DOHH2 (cell line): ENCODE measurements around the gene RAD23B.

ENCODE experiments used
- H3F3A ChIP-seq: fragments of 200-600 bp; sonication (generic), shearing (Covaris generic); 2 replicates; pipeline ENCODE4 v1.6.0; 2016; ENCODE audit warnings: antibody characterized with exemption, mild to moderate bottlenecking; ENCODE audit not compliant: control insufficient read depth, insufficient read depth
- H3K27ac ChIP-seq: fragments of 200-600 bp; sonication (generic); 2 replicates; pipeline ENCODE4 v1.5.1; 2014; ENCODE audit warnings: low read depth, mild to moderate bottlenecking, low read length, moderate library complexity
- H3K27me3 ChIP-seq: fragments of 200-600 bp; sonication (generic); 2 replicates; pipeline ENCODE4 v1.6.1; 2014; ENCODE audit warnings: mild to moderate bottlenecking, low read length, mixed read lengths; ENCODE audit not compliant: control insufficient read depth
- H3K36me3 ChIP-seq: fragments of 200-600 bp; sonication (generic); 2 replicates; pipeline ENCODE4 v1.6.1; 2014; ENCODE audit warnings: mild to moderate bottlenecking, low read length, moderate library complexity, mixed read lengths; ENCODE audit not compliant: control insufficient read depth
- H3K4me1 ChIP-seq: fragments of 200-600 bp; sonication (generic); 2 replicates; pipeline ENCODE4 v1.6.1; 2014; ENCODE audit warnings: mild to moderate bottlenecking, low read length, mixed read lengths; ENCODE audit not compliant: control insufficient read depth
- H3K4me2 ChIP-seq: fragments of 200-600 bp; sonication (generic); 2 replicates; pipeline ENCODE4 v1.6.0; 2014; ENCODE audit warnings: mild to moderate bottlenecking, low read length, moderate library complexity
- H3K4me3 ChIP-seq: fragments of 200-600 bp; sonication (generic); 2 replicates; pipeline ENCODE4 v1.5.1; 2014; ENCODE audit warnings: mild to moderate bottlenecking, low read length, mixed read lengths
- H3K79me2 ChIP-seq: fragments of 200-600 bp; sonication (generic); 2 replicates; pipeline ENCODE4 v1.6.1; 2014; ENCODE audit warnings: mild to moderate bottlenecking, low read length, mixed read lengths; ENCODE audit not compliant: control insufficient read depth
- H3K9me2 ChIP-seq: fragments of 200-600 bp; sonication (generic); replicated peaks from 2 replicates; pipeline ENCODE4 v1.6.1; 2014; ENCODE audit warnings: mild to moderate bottlenecking, low read length, mixed read lengths; ENCODE audit not compliant: control insufficient read depth
- H3K9me3 ChIP-seq: fragments of 200-600 bp; sonication (generic); 2 replicates; pipeline ENCODE4 v1.6.1; 2014; ENCODE audit warnings: antibody characterized with exemption, low read length, mixed read lengths; ENCODE audit not compliant: control insufficient read depth, insufficient read depth
- H4K20me1 ChIP-seq: fragments of 200-600 bp; sonication (generic); 2 replicates; pipeline ENCODE4 v1.6.0; 2014; ENCODE audit warnings: low read depth, mild to moderate bottlenecking, antibody characterized with exemption, low read length, moderate library complexity; ENCODE audit not compliant: control insufficient read depth, insufficient read depth
- EZH2phosphoT487 ChIP-seq: fragments of 200-600 bp; sonication (generic); IDR thresholded peaks from 2 replicates; pipeline ENCODE4 v1.6.1; 2017; ENCODE audit warnings: borderline replicate concordance, mild to moderate bottlenecking, antibody characterized with exemption, low read length, moderate library complexity, mixed read lengths
- TF ChIP-seq, protein P1 (sequence below): fragments of 200-600 bp; sonication (generic); IDR thresholded peaks from one replicate; pipeline ENCODE4 v1.5.1; 2014; ENCODE audit warnings: antibody characterized with exemption, mild to moderate bottlenecking, low read depth, low read length; ENCODE audit not compliant: poor library complexity, severe bottlenecking

Gene RAD23B

DNA sequence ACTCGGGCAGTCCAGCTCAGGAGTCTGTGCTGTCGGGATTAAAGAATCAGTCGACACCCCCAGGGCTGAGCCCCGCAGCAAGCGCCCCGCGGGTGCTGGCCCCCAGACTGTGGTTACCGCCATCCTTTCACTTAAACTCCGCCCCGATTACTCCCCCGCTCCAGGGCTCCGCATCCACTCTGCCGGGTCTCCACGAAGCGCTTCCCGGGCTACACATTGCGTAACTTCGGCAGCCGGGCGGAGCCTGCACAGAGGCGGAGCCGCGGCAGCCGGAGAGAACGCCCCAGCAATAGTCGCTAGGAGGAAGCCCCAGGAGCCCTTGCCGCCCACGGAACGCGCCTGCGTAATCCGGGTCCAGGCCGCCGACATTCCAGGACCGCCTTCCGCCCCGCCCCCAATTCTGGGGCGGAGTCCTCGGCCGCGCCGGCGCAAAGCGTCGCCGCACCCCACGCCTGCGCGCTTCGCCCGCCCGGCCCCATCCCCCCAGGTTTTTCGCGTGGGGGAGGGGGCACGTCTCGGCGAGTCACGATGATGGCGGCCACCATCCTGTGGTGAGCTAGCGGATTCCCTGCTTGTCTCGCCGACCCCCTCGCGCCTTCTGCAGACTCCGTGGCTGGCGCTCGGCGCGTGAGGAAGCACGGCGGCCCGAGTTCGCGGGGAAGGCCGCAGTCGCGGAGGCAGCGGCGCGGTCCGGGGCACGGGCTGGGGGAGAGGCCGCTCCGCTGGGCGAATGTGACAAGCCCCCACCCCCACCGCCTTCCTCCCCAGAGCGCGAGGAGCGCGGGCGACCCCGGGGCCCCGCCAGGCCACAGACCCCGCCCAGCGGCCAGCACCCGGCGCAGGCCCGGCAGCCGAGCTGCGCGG lies at the start of gene RAD23B:
Gene RAD23B, plus strand, starts transcription at position 521 of the 864 bp plus-strand sequence. CDS start 351 bp downstream, outside the sequence.
- peaks cover 49% of the 10 kb centered on the region for H3K4me1 ChIP-seq
- H3K9me2 ChIP-seq: no peaks in the 10 kb centered on the region
- no peaks in the 10 kb centered on the region for H3F3A ChIP-seq
- peaks cover 53% of the 10 kb centered on the region for H3K79me2 ChIP-seq
- H3K9me3 ChIP-seq: no peaks in the 10 kb centered on the region
- H3K27me3 ChIP-seq: no peaks in the 10 kb centered on the region
- H3K27ac ChIP-seq: peak within 1 kb of the TSS; percentile 66
- H3K36me3 ChIP-seq: peaks cover 34% of the 10 kb centered on the region
- peaks cover 39% of the 10 kb centered on the region for H4K20me1 ChIP-seq
- TF ChIP-seq, protein P1, sequence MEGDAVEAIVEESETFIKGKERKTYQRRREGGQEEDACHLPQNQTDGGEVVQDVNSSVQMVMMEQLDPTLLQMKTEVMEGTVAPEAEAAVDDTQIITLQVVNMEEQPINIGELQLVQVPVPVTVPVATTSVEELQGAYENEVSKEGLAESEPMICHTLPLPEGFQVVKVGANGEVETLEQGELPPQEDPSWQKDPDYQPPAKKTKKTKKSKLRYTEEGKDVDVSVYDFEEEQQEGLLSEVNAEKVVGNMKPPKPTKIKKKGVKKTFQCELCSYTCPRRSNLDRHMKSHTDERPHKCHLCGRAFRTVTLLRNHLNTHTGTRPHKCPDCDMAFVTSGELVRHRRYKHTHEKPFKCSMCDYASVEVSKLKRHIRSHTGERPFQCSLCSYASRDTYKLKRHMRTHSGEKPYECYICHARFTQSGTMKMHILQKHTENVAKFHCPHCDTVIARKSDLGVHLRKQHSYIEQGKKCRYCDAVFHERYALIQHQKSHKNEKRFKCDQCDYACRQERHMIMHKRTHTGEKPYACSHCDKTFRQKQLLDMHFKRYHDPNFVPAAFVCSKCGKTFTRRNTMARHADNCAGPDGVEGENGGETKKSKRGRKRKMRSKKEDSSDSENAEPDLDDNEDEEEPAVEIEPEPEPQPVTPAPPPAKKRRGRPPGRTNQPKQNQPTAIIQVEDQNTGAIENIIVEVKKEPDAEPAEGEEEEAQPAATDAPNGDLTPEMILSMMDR: no peak
- TF ChIP-seq EZH2phosphoT487: no peak
- H3K4me3 ChIP-seq: peak within 1 kb of the TSS; percentile 86
- H3K4me2 ChIP-seq: peak within 1 kb of the TSS; percentile 93

DNA sequence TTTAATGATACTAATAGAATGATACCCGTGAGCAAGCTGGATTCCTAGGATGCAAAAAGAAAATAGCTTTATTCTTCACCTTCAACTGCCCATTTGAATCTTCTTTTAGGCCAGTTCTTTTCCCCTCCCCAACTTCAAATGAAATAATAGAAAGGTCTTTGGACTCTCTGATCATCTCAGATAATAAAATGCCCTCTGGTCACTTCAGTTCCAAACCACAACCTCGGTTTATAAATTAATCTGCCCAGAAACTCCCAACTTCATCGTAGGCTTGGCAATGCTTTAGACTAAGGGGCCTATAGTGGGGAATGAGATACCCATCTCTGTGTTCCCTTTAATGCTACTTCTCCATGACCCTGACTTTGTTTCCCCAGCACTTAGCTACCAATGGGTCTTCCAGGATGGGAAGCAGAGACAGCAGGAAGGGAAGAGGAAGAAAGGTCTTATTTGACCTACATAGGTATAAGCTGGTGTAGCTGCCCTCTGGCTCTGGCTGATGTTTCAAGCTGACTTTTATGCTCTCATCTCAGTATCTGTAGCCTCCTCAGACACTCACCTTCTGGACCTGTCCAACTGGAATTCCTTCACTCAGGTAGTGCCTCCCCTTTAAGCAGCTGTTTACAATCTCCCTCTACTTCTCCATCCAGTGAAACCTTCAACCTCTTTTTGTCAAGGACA lies 47.2 kb upstream of the RAD23B start:
- Histone ChIP-seq H3K27me3 (peaks cover 33% of the 10 kb centered on the region), H3K9me2 (no peaks in the 10 kb centered on the region), H4K20me1 (no peaks in the 10 kb centered on the region), H3K27ac (no peak overlapping the region), H3K36me3 (no peaks in the 10 kb centered on the region), H3K4me3 (no peak overlapping the region), H3F3A (no peaks in the 10 kb centered on the region), H3K4me1 (no peaks in the 10 kb centered on the region), H3K79me2 (no peaks in the 10 kb centered on the region), H3K9me3 (no peaks in the 10 kb centered on the region), H3K4me2 (no peak overlapping the region)
- TF ChIP-seq EZH2phosphoT487: no peak
- TF ChIP-seq, protein P1: no peak

DNA sequence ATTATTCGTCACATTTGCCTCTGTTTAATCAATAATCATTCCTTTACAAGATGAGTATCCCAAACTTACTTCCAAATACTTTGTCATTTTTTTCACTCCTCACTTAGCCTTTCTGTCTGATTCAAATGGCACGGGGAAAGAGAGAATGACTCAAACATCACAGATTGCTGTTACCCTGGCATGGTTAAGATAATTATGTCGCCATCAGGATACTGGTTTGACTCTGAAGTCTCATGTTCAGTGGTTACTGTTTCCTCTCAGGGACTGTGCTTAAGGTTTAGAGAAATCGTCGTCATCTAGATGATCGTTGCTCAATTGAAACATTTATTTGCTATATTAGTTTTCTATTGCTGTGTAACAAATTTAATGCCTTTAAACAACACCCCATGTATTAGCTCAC lies 45.2 kb upstream of the RAD23B start:
- TF ChIP-seq EZH2phosphoT487: no peak
- TF ChIP-seq, protein P1: no peak
- Histone ChIP-seq H3K9me2 (no peaks in the 10 kb centered on the region), H3K79me2 (no peaks in the 10 kb centered on the region), H3F3A (no peaks in the 10 kb centered on the region), H3K36me3 (no peaks in the 10 kb centered on the region), H3K4me1 (no peaks in the 10 kb centered on the region), H3K4me2 (no peak overlapping the region), H3K9me3 (no peaks in the 10 kb centered on the region), H3K27ac (no peak overlapping the region), H3K4me3 (no peak overlapping the region), H4K20me1 (no peaks in the 10 kb centered on the region), H3K27me3 (peaks cover 22% of the 10 kb centered on the region)
